GM19455 (cell line): ENCODE results near the gene MAST1.

Source experiments
- ATAC-seq: cut with Tn5 transposase; IDR thresholded peaks from one replicate; pipeline ENCODE4 v1.9.1; 2021; ENCODE audit not compliant: unreplicated experiment

MAST1 gene

DNA sequence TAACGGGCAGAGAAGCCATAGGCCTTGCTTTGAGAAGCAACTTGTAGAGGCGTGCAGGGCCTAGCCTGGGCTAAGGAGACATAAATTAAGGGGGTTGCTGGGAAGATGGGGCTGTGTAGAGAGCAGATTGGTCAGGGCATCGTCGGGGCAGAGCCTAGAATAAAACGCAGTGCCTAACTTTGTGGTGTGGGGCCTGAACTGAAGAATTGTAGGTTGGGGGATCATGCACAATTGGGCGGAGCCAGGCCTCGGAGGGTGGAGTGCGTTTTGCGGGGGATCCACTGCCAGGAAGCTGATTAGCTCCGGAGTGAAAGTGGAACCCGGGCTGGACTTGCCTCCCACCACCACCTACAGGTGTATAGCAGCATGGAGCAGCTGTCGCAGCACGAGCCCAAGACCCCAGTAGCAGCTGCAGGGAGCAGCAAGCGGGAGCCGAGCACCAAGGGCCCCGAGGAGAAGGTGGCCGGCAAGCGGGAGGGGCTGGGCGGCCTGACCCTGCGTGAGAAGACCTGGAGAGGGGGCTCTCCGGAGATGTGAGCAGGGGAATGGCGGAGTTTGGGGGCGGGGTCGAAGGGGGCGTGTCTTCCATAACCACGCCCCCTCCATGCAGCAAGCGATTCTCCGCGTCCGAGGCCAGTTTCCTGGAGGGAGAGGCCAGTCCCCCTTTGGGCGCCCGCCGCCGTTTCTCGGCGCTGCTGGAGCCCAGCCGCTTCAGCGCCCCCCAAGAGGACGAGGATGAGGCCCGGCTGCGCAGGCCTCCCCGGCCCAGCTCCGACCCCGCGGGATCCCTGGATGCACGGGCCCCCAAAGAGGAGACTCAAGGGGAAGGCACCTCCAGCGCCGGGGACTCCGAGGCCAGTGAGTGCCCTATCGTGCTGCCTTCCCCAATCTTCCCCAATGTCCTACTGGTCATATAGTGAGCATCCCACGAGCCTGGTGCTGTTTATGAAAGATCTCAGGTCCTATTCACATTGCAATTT, 29.1 kb downstream of the MAST1 start:
- ATAC-seq, result no peak

DNA sequence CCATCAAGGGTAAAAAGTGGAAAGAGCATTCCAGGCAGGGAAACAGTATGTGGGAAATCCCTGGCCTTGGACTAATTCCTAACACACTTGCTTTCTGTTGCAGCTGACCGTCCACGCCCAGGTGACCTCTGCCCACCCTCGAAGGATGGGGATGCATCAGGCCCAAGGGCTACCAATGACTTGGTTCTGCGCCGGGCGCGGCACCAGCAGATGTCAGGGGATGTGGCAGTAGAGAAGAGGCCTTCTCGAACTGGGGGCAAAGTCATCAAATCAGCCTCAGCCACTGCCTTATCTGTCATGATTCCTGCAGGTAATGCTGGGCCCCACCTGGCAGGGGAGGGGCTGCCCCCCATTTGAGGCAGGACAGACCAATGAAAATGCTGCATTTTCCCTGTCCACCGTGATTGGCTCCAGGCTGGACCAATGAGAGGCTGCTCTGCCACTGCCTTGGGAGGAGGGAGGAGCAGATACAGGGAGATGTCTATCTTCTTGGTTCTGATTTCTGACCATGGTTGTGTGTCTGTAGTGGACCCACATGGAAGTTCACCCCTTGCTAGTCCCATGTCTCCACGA, 30.3 kb downstream of the MAST1 start:
- no peak for ATAC-seq

DNA sequence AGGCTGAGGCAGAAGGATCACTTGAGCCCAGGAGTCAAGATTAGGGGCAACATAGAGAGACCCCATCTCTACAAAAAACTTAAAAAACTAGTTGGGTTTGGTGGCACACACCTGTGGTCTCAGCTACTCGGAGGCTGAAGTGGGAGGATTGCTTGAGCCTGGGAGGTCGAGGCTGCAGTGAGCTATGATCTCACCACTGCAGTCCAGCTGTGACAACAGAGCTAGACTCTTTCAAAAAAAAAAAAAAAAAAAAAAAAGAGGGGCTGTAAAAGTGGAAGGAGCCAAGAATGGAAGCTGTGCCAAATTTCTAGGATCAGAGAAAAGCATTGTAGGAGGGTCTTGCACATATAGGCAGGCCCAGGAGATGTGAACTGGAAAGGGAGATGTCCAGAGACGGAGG, 33.4 kb downstream of the MAST1 start:
- no peak for ATAC-seq

DNA sequence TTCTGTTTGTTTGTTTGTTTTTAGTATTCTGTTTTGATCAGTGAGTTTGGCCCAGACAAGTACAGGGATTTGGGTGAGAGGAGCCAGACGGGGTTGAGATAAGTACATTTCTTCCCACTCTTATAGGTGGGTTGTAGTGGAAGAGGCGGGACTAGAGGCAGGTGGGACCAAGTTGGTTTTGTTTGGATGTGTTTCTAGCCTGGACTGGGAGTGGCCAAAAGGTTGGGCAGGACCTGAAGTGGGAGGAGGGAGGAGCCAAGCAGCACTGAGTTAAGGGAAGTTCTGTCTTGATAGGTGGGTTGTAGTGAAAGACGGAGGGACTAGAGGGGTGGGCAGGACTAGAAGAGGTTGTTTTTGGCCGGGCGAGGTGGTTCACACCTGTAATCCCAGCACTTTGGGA, 33.9 kb downstream of the MAST1 start:
- no peak for ATAC-seq

DNA sequence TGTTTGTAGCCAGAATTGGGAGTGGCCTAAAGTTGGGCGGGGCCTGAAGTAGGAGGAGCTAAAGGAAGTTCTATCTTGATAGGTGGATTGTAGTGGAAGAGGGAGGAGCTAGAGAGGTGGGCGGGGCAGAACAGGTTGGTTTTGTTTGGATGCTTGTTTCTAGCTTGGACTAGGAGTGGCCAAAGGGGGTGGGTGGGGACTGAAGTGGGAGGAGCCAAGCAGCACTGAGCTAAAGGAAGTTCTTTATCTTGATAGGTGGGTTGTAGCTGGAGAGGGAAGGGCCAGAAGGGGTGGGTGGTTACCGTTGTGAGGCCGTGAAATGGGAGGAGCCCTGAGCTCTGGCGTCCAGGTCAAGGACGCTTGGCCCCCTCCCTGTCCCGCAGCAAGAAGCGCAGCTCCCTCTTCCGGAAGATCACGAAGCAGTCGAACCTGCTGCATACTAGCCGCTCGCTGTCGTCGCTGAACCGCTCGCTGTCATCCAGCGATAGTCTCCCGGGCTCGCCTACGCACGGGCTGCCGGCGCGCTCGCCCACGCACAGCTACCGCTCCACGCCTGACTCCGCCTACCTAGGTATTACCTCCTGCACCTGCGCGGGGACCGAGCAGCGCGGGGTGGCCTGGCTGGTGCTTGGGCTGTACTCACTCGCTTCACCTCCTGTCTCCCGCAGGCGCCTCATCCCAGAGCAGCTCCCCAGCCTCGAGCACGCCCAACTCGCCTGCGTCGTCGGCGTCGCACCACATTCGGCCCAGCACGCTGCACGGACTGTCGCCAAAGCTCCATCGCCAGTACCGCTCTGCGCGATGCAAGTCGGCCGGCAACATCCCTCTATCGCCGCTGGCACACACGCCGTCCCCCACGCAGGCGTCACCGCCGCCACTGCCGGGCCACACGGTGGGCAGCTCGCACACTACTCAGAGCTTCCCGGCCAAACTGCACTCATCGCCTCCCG, 34.9 kb downstream of the MAST1 start:
- ATAC-seq, result no peak

DNA sequence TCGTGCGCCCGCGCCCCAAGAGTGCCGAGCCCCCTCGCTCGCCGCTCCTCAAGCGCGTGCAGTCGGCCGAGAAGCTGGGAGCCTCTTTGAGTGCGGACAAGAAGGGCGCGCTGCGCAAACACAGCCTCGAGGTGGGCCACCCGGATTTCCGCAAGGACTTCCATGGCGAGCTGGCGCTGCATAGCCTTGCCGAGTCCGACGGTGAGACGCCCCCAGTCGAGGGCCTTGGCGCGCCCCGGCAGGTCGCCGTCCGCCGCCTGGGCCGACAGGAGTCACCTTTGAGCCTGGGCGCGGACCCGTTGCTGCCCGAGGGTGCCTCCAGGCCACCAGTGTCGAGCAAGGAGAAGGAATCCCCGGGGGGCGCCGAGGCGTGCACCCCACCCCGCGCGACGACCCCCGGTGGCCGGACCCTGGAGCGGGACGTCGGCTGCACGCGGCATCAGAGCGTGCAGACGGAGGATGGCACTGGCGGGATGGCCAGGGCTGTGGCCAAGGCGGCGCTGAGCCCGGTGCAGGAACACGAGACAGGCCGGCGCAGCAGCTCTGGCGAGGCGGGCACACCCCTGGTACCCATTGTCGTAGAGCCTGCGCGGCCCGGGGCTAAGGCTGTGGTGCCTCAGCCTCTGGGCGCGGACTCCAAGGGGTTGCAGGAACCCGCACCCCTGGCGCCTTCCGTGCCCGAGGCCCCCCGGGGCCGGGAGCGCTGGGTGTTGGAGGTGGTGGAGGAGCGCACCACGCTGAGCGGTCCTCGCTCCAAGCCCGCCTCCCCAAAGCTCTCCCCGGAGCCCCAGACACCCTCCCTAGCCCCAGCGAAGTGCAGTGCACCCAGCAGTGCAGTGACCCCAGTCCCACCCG, 35.8 kb downstream of the MAST1 start:
- ATAC-seq, result no peak

DNA sequence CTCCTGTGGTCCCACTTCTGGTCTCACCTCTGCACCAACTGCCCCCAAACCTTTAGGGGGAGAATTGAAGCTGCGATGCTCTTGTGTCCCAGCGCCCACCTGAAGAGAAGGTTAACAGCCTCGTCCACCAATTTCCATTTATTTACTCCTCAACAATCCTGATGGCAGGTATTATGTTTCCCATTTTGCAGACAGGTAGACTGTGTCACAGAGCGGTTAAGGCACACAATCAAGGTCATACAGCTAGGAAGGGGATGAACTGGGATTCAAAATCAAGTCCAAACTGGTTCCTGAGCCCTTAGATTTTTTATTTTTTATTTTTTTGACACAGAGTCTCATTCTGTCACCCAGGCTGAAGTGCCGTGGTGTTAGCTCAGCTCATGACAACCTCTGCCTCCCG, 36.8 kb downstream of the MAST1 start:
- ATAC-seq, result no peak

DNA sequence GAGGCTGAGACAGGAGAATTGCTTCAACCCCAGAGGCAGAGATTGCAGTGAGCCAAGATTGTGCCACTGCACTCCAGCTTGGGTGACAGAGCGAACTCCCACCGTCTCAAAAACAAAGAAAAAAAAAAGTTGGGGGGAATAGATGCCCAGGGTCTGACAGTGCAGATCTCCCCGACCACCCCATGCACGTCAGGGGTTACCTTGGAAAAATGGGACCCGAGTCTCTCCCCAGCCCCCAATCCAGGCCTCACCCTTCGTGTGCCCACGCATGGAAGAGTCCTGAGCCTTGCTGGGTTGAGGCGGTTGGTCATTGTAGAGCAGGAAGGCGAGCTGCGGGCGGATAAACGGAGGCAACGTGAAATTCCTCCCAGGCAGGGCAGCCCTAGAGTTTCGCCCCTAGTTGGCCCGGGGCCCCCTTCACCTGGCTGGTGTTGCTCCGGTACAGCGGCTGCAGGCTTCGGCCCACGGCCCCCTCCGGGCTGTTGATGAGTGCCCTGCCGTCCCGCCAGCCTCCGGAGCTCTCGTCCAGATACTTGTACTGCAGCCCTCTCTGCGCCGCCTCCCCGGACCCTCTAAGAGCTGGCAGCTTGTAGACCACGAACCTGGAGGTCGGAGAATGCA, 42.3 kb downstream of the MAST1 start:
- ATAC-seq, result peak; percentile 27

DNA sequence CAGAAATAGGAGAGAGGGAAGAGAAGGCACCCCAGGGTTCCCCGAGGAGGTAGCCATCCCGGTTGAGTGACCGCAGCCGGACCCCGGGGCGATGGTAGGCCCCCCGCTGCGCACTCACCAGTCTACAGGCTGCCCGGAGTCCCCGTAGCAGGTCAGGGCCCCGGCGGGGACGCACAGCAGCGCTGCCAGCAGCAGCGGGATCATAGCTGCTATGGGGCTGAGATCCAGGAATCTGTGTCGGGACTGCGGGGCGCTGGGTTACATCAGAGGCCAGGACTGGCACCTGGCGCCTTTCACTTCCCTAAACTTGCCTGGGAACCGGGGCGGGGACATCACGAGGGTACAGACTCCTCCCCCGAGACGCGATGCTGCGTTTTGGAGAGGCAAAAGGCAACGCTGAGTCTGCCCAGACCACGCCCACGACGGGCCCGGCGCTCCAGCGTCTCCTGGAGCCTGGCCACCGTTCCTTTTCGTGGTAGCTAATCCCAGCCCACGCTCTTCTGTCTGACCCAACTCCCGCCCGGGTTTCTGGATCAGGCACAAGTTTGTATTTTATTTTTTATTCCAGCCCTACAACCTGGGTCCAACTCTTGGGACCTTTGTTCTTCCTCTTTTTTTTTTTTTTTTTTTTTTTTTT, 43.0 kb downstream of the MAST1 start, which contains the start of gene DNASE2:
Gene DNASE2 (minus strand): TSS at position 278 of the 637 bp plus-strand sequence. CDS start 74 bp downstream, at position 204.
- ATAC-seq, result peak; percentile 52

DNA sequence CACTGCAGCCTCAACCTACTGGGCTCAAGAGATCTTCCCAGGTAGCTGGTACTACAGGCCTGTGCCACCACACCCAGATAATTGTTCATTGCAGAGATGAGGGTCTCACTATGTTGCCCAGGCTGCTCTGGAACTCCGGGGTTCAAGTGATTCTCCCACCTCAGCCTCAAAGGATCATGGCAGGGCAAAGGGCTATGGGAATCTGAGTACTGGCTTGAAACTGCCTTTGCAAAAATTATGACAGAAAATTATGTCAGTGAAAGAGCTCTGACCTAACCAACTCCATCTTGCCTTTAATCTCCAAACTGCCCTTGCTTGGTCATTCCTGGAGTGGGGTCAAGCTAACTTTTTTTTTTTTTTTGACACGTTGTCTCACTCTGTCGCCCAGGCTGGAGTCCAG, 44.3 kb downstream of the MAST1 start:
- no peak for ATAC-seq

DNA sequence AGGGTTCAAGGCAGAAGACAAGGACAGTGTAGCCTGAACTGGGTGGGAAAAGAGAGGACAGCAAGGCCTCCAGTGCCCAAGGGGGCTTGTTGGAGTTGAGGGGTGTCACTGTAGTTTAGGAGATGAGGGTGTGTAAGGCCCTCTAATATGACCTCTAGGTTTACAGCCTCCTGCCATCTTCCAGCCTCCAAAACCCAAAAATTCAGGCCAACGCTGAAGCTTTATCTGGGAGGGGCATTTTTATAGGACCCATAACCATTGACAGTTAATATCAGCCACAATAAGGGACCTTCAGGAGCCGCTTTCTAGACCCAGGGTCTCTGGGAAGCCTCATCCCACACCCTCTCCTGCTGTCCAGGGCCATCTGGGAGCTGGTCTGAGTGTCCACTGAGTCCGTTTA, 45.9 kb downstream of the MAST1 start:
- ATAC-seq, result no peak

DNA sequence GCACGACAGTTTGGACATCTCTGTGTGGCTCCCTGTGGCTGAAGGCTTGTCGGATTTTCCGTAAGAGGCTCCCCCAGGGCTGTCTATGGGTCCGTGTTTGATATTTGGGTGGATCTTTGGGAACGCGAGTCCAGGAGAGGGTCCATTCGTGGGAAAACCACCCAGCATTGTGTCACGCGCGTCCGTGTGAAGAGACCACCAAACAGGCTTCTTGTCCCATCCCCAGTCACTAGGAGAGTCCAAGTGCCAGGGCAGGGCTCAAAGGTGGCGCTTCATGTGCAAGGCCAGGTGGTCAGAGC, 46.3 kb downstream of the MAST1 start:
- ATAC-seq, result no peak

DNA sequence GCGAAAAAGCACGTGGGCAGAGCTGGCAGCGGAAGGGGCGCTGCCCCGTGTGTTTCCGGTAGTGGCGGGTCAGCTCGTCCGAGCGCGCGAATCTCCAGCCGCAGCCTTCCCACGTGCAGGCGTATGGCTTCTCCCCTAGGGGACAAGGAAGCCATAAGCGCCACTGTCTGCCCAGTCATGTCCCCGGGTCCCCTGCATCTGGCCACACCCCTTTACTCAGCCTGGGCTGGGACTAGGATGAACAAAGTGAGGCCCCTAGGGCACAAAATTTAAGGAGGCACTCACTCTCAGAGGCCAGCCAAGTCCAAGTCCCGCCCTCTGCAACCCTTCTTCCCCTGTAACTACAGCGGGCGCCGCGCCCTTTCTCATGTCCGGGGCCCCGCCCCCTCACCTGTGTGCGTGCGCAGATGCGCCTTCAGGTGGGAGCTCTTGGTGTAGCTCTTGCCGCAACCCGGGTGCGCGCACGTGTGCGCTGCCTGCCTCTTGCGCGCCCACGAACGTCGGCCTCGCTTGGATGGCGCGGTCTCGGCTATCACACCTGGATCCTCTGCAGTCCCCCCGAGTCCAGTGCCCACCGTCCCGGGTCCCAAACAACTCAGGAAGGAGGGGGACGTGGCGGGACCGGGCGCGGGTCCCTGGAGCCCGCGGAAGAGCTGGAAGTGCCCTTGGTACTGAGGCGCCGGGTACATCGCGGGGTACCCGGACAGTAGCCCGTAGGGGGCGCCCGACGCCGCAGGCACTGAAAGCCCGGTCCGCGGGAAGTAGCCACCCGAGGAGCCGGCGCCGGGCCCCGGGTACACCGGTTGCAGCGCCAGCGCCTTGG, 46.8 kb downstream of the MAST1 start:
- no peak for ATAC-seq

DNA sequence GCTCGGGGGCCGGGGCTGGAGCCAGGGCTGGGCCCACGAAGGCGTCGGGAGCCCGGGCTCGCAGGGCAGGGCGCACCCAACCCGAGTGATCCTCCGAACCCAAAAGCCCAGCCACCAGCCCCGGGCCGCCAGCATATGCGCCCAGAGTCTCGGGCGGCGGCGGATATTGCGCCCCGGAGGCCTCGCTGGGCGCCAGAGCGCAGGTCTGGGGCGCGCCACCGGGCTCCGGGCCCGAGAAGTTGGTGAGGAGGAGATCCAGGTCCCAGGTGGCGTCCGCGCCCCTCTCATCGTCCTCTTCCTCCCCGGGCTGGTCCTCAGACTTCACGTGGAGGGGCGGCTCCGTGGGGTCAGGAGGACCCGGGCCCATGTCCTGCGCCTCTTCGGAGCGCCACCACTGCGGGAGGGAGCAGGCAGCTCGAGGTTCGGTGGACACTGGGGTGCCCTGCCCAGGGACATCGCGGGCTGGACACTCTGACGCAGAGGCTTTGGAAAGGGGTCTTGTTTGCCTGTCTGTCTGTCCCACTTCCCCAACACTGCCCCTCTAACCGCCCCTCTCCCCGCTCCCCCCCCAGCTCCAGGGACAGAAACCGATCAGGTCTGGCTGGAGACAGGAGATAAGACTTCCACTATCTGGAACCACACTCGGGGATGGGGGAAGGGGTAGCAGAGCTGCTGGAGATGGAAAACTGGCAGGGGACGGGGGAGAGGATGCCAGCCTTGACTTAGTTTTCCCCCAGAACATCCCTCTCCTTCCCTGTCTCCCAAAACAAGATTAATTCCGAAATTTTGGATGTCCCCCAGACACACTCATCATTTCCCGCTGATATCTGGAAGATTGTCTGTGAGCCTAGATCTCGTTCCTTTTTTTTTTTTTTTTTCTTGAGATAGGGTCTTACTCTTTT, 47.7 kb downstream of the MAST1 start:
- no peak for ATAC-seq

DNA sequence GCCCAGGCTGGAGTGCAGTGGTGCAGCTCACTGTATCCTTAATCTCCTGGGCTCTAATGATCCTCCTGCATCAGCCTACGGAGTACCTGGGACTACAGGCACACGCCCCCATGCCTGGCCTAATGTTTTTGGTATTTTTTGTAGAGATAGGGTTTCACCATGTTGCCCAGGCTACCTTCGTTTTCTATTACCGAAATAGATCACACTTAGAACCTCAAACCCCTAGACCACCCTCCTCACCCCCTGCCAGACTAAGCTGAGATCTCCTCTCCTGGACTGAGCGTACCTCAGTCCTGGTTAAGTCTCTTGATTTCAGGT, 48.3 kb downstream of the MAST1 start:
- no peak for ATAC-seq

DNA sequence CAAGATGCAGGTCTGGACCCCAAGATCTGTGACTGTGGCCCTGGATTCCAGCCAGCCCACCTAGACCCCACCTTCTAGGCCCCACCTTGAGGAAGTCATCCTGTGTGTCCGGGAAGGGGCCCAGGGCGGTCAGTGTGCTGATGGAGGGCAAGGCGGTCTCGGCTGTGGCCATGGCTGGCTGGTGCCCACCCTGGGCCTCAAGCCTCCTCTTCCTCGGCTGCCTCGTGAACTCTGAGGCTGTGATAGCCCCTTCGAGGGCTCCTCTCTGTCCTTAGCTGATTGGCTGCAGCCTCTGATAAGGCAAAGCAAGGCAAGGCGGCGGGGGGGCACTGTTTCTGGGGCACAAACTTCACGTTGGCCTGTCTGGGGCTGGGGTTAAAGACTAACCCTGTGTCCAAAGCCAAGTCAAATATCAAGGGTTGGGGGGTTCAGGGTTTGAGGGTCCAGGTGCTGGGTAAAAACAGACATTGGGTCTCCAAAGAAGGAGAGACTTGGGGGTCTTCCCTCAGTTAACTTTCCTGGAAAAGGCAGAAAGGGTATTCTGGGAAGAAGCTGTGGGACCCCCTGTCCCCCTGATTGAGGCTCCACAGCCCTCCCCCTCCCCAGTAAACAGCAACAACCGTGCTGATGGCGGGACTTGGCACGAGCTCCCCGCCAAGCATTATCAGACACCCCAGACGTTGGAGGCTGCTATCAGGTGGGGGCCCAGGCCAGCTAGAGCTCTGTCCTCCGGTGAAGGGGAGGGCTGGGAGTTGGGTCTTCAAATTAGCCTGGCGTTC, 48.8 kb downstream of the MAST1 start, which contains the start of gene KLF1:
Gene KLF1 (minus strand): TSS at position 233 of the 779 bp plus-strand sequence. CDS start 61 bp downstream, at position 172.
- no peak for ATAC-seq

DNA sequence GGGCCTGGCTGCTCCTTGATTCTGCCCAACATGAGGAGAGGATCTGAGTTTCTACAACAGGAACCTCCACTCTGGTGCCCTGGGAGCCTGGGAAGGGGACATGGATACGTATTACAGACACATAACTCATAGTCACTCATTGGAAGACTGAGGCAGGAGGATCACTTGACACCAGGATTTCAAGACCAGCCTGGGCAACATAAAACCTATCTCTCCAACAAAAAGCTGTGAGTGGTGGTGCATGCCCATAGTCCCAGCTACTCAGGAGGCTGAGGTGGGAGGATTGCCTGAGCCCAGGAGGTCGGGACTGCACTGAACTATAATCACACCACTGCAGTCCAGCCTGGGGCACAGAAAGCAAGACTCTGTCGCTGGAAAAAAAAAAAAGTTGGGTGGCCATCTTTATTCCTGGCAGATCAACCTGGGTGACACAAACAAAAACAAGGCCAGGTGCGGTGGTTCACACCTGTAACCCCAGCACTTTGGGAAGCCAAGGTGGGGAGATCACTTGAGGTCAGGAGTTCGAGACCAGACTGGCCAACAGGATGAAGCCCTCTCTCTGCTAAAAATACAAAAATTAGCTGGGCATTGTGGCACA, 49.8 kb downstream of the MAST1 start:
- no peak for ATAC-seq
